PC-3 (cell line): ENCODE measurements around the gene CARD19.

ENCODE experiments used
- CTCF ChIP-seq: fragments of 300-600 bp; sonication (generic); conservative IDR thresholded peaks from 2 replicates; pipeline ENCODE4 v1.5.1; 2017; ENCODE audit warnings: antibody characterized with exemption, low read depth, mild to moderate bottlenecking, low read length
- EZH2phosphoT487 ChIP-seq: fragments of 300-600 bp; sonication (generic); IDR thresholded peaks from 2 replicates; pipeline ENCODE4 v1.6.1; 2018; ENCODE audit warnings: mild to moderate bottlenecking, antibody characterized with exemption, low read length, borderline replicate concordance

- TF ChIP-seq CTCF (no peak), EZH2phosphoT487 (no peak)
Measured at GRCh38 chr9:93060746-93061259, 35.2 kb upstream of the CARD19 start.
